Measurements from ENCODE around the gene LYPLA2.
"Not testable (repeated sequence)": the region's sequence is repeated elsewhere in the genome, so short reads cannot be mapped to it uniquely, and the experiment has no call there.

LYPLA2 gene

GRCh38 chr1:23801338-23801748 lies 10.4 kb downstream of the LYPLA2 start:
- no peak for DNase-seq (ENCODE audit: low read depth)

GRCh38 chr1:23801876-23802275 lies 10.9 kb downstream of the LYPLA2 start:
- no peak for DNase-seq (ENCODE audit: low read depth)

- not testable (repeated sequence) for DNase-seq (ENCODE audit: low read depth)
Measured at GRCh38 chr1:23802809-23803342, 11.9 kb downstream of the LYPLA2 start.

- no peak for DNase-seq (ENCODE audit: low read depth)
Measured at GRCh38 chr1:23803674-23804073, 12.7 kb downstream of the LYPLA2 start.

- no peak for DNase-seq (ENCODE audit: low read depth)
Measured at GRCh38 chr1:23804183-23804835, 13.4 kb downstream of the LYPLA2 start.

- DNase-seq (ENCODE audit: low read depth) = no peak
Measured at GRCh38 chr1:23805025-23805424, 14.1 kb downstream of the LYPLA2 start.

GRCh38 chr1:23806280-23806679 lies 15.3 kb downstream of the LYPLA2 start:
- DNase-seq (ENCODE audit: low read depth) = no peak

- DNase-seq (ENCODE audit: low read depth) = no peak
Measured at GRCh38 chr1:23807453-23807852, 16.5 kb downstream of the LYPLA2 start.

- peak; percentile 35 for DNase-seq (ENCODE audit: low read depth)
Measured at GRCh38 chr1:23809751-23810171, 18.8 kb downstream of the LYPLA2 start.

GRCh38 chr1:23810818-23811540 lies 20.0 kb downstream of the LYPLA2 start:
- no peak for DNase-seq (ENCODE audit: low read depth)

- no peak for DNase-seq (ENCODE audit: low read depth)
Measured at GRCh38 chr1:23814016-23814415, 23.1 kb downstream of the LYPLA2 start.

- no peak for DNase-seq (ENCODE audit: low read depth)
Measured at GRCh38 chr1:23816361-23816760, 25.4 kb downstream of the LYPLA2 start.

- DNase-seq (ENCODE audit: low read depth) = no peak
Measured at GRCh38 chr1:23816906-23817305, 26.0 kb downstream of the LYPLA2 start.

GRCh38 chr1:23817633-23818032 lies 26.7 kb downstream of the LYPLA2 start:
- no peak for DNase-seq (ENCODE audit: low read depth)

- no peak for DNase-seq (ENCODE audit: low read depth)
Measured at GRCh38 chr1:23823767-23824166, 32.8 kb downstream of the LYPLA2 start.

- no peak for DNase-seq (ENCODE audit: low read depth)
Measured at GRCh38 chr1:23824711-23825075, 33.7 kb downstream of the LYPLA2 start.

GRCh38 chr1:23825076-23825761 lies 34.3 kb downstream of the LYPLA2 start, which contains the start of gene HMGCL:
TSS of gene HMGCL (minus strand) at chr1:23825429. CDS start at chr1:23825415, 14 bp downstream.
- peak; percentile 71 for DNase-seq (ENCODE audit: low read depth)

- DNase-seq (ENCODE audit: low read depth) = no peak
Measured at GRCh38 chr1:23825762-23826522, 35.0 kb downstream of the LYPLA2 start.

- not testable (repeated sequence) for DNase-seq (ENCODE audit: low read depth)
Measured at GRCh38 chr1:23826590-23826989, 35.6 kb downstream of the LYPLA2 start.

GRCh38 chr1:23827717-23828116 lies 36.8 kb downstream of the LYPLA2 start:
- no peak for DNase-seq (ENCODE audit: low read depth)

GRCh38 chr1:23834156-23834555 lies 43.2 kb downstream of the LYPLA2 start:
- not testable (repeated sequence) for DNase-seq (ENCODE audit: low read depth)

GRCh38 chr1:23836037-23836436 lies 45.1 kb downstream of the LYPLA2 start:
- DNase-seq (ENCODE audit: low read depth) = no peak
